ENCODE measurements around the gene FYB2.

The FYB2 gene, protein sequence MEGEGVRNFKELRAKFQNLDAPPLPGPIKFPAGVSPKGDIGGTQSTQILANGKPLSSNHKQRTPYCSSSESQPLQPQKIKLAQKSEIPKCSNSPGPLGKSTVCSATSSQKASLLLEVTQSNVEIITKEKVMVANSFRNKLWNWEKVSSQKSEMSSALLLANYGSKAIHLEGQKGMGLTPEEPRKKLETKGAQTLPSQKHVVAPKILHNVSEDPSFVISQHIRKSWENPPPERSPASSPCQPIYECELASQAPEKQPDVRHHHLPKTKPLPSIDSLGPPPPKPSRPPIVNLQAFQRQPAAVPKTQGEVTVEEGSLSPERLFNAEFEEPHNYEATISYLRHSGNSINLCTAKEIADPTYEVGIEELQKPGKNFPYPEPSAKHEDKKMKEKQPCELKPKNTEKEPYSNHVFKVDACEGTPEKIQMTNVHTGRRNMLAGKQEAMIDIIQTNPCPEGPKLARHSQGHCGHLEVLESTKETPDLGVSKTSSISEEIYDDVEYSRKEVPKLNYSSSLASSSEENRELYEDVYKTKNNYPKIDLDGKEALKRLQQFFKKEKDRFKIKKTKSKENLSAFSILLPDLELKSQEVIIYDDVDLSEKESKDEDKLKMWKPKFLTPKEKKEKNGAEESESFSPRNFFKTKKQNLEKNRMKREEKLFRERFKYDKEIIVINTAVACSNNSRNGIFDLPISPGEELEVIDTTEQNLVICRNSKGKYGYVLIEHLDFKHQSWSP

GRCh38 chr1:56819387-56819899 lies at the start of gene FYB2:
TSS of gene FYB2 (minus strand) at chr1:56819404. CDS start at chr1:56819290, 114 bp downstream.
- no peak for ATAC-seq

DNA sequence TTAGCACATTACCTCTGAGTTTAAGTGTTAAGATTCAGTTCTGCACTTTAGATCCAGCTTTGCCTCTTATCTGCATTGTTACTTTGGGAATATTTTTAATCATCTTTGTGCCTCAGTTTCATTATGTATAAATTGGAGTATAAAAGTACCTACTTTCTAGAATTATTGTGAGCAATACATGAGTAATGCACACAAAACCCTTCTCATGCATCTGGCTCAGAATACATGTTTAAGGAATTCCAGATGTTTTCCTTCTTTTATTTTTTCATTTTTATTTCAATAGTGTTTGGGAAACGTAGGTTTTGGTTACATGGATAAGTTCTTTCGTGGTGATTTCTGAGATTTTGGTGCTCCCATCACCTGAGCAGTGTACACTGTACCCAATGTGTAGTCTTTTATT lies 49.6 kb upstream of the FYB2 start:
- no peak for ATAC-seq

DNA sequence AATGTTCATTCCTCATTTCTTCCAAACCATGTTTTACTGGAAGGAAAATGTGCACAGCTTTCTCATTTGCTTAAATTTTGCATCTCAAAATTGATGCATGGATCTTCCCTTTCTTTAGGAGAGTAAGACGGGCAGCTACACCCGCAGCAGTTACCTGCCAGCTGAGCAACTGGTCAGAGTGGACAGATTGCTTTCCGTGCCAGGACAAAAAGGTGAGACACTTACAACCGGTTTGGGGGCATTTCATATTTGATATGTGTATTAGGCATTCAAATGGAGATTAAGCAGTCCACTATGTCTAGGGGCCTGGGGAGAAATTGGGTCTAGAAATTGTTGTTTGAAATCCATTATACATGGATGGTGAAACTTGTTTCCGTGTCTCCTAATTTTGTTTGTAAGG lies 48.3 kb upstream of the FYB2 start:
- no peak for ATAC-seq

GRCh38 chr1:56866656-56867055 lies 47.5 kb upstream of the FYB2 start:
- ATAC-seq: no peak

GRCh38 chr1:56864430-56864829 lies 45.2 kb upstream of the FYB2 start:
- no peak for ATAC-seq

DNA sequence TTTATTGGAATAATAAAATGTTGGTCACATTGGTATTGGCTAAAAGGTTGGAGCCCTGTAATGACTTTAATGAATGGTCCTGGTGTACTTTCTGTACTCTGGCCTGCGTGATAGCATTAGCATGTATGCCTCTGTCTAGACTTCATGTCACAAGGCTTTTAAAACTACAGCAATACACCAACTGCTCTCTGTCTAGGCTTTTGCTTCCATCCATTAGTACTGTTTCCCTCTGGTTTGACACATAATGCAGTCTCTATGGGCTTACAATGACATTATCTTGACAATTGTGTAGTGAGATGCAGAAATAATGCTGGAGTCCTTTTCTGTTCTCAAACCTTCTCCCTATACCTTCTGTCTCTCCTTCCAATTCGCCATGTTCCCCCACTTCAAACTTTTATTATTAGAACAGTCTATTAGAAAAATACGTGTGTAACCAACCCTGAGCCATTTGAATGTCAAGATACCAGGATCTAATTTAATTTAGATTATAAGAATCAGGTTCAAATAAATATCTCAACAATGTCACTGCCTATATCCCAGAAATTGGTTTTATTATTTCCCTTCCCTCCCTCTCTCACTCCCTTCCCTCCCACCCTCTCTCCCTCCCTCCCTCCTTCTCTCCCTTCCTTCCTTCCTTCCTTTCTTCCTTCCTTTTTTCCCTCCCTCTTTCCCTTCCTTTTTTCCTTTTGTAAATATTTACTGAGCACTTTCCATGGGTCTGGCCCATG lies 44.2 kb upstream of the FYB2 start:
- no peak for ATAC-seq

GRCh38 chr1:56859287-56859686 lies 40.1 kb upstream of the FYB2 start:
- ATAC-seq: no peak

GRCh38 chr1:56856186-56856585 lies 37.0 kb upstream of the FYB2 start:
- ATAC-seq: no peak

DNA sequence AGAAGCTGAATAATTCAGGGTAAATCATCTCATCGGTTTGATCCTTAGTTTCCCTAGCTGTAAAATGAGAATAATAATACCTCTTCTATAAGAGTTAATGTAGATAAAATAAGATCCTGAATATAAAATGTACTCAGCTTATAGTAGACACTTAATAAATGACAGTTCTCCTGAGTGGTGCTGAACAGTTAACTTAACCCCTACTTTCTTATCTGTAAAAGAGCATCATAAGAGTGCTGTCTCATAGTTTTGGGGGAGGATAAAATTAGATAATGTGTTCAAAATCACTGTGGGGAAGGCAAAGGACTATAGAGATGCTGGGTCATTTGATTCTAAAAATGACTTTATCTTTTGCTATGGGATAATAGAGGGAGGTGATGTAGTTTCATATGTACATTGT lies 36.0 kb upstream of the FYB2 start:
- no peak for ATAC-seq

GRCh38 chr1:56854521-56855099 lies 35.4 kb upstream of the FYB2 start, which contains the start of gene C8A:
TSS of gene C8A (plus strand) at chr1:56854797. CDS start at chr1:56854902, 105 bp downstream.
- ATAC-seq: no peak

DNA sequence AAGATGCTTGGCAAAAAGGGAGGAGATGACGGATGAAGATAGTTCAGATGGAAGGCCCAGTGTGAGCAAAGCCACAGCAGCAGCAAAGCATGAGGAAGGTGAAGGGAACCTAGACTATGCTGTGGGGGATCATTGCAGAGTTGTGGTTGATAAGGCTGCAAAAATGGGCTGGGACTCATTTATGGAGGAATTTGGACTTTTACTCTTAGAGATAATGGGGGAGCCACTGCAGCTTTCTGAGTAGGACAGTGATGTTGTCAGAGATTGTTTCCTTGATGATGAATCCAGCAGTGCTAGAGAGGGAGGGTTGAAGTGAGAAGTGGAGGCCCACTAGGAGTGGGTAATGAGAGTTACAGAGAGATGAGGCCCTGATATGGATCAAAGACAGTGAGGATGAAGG lies 33.3 kb upstream of the FYB2 start:
- no peak for ATAC-seq

- no peak for ATAC-seq
Observed at GRCh38 chr1:56850922-56851321, 31.7 kb upstream of the FYB2 start.

DNA sequence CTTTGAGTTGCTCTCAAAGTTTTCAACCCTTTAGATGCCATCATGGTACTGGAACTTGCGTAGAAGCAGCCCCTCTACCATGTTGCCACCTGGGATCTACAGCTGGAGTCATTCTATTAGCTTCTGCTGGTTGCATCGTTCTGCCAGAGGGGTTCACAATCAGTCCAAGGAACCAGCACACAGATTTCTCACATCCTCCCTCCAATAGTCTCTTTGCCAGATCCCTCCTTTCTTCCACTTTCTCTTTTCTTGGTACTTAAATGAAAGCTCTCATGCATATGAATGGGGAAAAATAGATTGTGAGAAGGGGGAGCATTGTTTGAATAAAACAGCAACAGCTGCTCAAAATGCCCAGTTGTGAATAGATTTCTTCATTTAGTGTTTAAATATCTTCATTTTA lies 31.2 kb upstream of the FYB2 start:
- ATAC-seq: no peak

- no peak for ATAC-seq
Observed at GRCh38 chr1:56849750-56850149, 30.5 kb upstream of the FYB2 start.

GRCh38 chr1:56845343-56845742 lies 26.1 kb upstream of the FYB2 start:
- no peak for ATAC-seq

DNA sequence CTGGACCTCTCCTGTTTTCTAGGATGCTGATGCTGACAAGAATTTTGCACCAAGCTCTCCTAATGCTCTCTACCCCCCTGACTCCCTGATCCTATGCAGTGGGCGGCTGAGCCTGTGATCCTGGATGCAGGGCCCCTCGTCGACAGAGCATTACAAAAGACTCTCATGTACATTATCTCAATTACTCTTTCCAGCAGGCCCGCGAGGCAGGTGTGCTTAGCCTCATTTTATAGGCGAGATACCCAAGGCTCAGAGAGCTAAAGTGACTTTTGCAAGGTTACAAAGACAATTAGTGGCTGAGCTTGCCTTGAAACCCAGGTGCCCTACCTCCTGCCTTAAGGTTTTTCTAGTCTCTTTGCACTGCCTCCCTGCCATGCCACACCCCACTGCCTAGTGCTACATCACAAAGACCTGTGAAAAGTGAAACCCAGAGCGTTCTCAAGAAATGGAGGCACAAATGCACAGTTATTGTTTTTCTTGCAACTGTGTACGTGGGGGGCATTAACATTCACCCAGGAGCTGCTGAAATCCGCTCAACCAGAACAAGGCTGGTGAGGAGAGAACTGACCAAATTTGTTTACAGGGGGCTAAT lies 25.4 kb upstream of the FYB2 start:
- no peak for ATAC-seq

- no peak for ATAC-seq
Observed at GRCh38 chr1:56843544-56843943, 24.3 kb upstream of the FYB2 start.

DNA sequence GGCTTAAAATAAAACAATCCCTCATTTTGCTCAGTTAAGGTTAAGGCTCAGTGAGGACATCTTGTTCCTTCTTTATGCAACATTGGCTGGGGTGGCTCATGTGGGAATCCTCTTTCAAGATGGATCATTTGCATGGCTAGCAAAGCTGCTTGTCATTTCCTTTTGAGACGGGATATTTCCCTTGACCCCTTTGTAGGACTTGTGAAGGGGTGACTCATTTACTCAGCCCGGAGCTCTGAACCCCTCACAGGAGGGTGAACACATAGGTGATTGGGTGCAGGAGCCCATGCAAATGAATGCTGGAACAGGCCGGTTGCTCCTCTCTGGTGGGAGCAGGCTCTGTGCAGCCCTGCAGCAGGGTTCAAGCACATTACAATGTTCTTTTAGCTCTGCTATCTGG lies 19.6 kb upstream of the FYB2 start:
- ATAC-seq: no peak

DNA sequence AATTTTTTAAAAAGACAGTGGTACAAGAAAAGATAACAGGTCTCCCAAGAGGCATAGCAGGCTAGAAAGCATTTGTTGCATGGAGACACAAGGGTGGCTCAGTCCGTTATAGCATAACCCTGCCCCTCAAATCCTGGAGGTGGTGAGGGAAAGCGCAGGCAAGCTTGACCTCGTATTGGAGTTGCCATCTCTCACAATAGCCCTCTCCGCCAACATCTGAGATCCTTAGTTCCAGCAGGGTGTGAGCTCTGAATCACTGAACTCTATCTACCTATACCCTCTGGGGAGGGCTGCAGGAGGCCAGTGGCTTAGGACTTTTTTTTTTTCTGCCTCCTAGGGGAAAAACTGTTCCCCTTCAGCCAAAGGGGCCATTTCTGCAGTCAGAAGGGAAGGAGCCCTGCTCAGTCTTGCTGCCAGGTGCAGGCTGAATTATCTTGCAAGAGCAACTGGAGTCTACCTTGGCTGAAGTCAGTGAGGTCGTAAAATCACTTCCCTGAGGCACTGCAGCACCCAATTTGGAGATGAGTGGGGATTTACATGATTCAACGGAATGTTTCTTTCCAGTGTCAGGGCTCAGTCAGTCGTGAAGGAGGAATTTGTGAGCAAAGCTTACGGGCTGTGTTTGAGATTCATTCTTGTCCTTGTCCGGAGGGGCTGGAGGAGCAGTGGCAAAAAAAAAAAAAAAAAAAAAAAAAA lies 18.2 kb upstream of the FYB2 start:
- ATAC-seq: no peak

GRCh38 chr1:56836359-56836758 lies 17.2 kb upstream of the FYB2 start:
- no peak for ATAC-seq

DNA sequence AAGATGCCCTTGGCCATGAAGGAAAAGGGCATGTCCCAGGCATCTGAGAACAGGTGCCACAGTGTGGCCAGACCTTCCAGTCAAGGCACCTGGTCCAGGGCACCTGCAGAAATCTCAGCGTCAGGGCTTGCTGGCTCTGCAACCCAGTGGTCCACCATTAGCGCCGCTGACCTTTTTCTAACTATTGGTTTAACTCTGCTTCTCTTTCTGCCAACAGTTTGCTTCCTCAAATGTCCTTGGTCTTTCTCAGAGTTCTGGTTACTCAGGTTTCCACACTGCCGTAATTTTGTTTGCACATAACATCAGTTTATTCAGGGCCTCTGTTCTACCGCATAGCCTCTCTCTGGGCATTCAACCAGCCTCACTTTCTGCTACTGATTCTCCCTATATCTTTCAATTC lies 16.5 kb upstream of the FYB2 start:
- no peak for ATAC-seq
